SU-DHL-6 (cell line): ENCODE results near the gene PGRMC1.

ENCODE experiments used
- EZH2phosphoT487 ChIP-seq: fragments of 200-600 bp; sonication (generic), shearing (Covaris generic); conservative IDR thresholded peaks from 2 replicates; pipeline ENCODE4 v1.6.1; 2018; ENCODE audit warnings: mild to moderate bottlenecking, antibody characterized with exemption, low read length, moderate library complexity, mixed read lengths
- TF ChIP-seq, protein P1 (sequence below): fragments of 200-600 bp; sonication (generic); IDR thresholded peaks from one replicate; pipeline ENCODE4 v1.5.1; 2017; ENCODE audit warnings: antibody characterized with exemption, mild to moderate bottlenecking, low read length, moderate library complexity; ENCODE audit not compliant: insufficient read depth, poor library complexity, severe bottlenecking

DNA sequence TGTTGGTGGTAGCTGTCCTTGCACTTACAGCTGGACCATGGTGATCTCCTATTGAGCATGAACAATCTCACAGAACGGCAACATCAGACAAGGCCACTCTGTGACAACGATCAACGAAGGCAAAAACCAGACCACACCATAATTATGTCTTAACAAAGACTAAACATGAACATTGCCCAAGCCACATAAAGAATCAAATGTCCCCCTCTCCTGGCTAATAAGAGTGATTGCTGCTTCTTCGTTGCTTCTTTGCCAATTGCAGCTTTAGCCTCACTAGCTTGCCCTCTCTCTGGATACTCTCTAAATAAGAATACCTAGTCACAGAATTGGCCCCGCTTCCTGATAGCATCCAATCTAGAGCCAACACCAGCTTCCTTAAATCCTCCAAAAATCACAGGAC is 41.5 kb upstream of the PGRMC1 start:
- TF ChIP-seq, protein P1, sequence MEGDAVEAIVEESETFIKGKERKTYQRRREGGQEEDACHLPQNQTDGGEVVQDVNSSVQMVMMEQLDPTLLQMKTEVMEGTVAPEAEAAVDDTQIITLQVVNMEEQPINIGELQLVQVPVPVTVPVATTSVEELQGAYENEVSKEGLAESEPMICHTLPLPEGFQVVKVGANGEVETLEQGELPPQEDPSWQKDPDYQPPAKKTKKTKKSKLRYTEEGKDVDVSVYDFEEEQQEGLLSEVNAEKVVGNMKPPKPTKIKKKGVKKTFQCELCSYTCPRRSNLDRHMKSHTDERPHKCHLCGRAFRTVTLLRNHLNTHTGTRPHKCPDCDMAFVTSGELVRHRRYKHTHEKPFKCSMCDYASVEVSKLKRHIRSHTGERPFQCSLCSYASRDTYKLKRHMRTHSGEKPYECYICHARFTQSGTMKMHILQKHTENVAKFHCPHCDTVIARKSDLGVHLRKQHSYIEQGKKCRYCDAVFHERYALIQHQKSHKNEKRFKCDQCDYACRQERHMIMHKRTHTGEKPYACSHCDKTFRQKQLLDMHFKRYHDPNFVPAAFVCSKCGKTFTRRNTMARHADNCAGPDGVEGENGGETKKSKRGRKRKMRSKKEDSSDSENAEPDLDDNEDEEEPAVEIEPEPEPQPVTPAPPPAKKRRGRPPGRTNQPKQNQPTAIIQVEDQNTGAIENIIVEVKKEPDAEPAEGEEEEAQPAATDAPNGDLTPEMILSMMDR: no peak
- no peak for TF ChIP-seq EZH2phosphoT487
